Measurements from ENCODE around the gene TMEM200A. TPM values are rescaled to one million over a fixed set of nuclear protein-coding genes. Genes with fewer than 3 reads are reported as not detected.
"Not testable (repeated sequence)": the region's sequence is repeated elsewhere in the genome, so short reads cannot be mapped to it uniquely, and the experiment has no call there.

TMEM200A gene
- polyA plus RNA-seq, 1 of the 3 experiments (the other 2 are of a cell fraction), result 32.6 TPM

GRCh38 chr6:130346324-130346723 is 19.5 kb upstream of the TMEM200A start:
- WGBS (ENCODE audit: low lambda C conversion rate), result 39% methylated on average over 4 of the region's 9 CpGs
- H3K36me3 ChIP-seq (replicated peaks in 1 of 2; ENCODE audit: control insufficient read depth in 1 of 2, insufficient read depth in 2 of 2, low read length in 1 of 2); DNase-seq; H3K9me3 ChIP-seq; H3K27ac ChIP-seq (ENCODE audit: low read depth in 2 of 2, low read length in 1 of 2); H3K9ac ChIP-seq; H3K4me2 ChIP-seq; H3K27me3 ChIP-seq (ENCODE audit: insufficient read depth); H2AFZ ChIP-seq (ENCODE audit: low read depth); H3K9me2 ChIP-seq; H3K4me1 ChIP-seq (ENCODE audit: control insufficient read depth in 1 of 2, insufficient read depth in 2 of 2, low read depth in 1 of 2, low read length in 1 of 2); CTCF ChIA-PET; H4K20me1 ChIP-seq (ENCODE audit: insufficient read depth); H3K4me3 ChIP-seq (ENCODE audit: low read depth in 2 of 2, low read length in 1 of 2); POLR2A ChIA-PET; H3F3A ChIP-seq (replicated peaks; ENCODE audit: insufficient read depth): not testable (repeated sequence)
- peaks cover 21% of the 10 kb centered on the region for H3K79me2 ChIP-seq (ENCODE audit: insufficient read depth)

GRCh38 chr6:130354322-130354721 is 11.5 kb upstream of the TMEM200A start:
- Histone ChIP-seq H2AFZ (ENCODE audit: low read depth) (no peak overlapping the region), H3K79me2 (ENCODE audit: insufficient read depth) (peaks cover 17% of the 10 kb centered on the region), H3K4me2 (no peak overlapping the region), H3K27me3 (ENCODE audit: insufficient read depth) (no peaks in the 10 kb centered on the region), H3K36me3 (replicated peaks in 1 of 2; ENCODE audit: control insufficient read depth in 1 of 2, insufficient read depth in 2 of 2, low read length in 1 of 2) (no peaks in the 10 kb centered on the region), H4K20me1 (ENCODE audit: insufficient read depth) (no peaks in the 10 kb centered on the region), H3K9ac (no peak overlapping the region), H3K27ac (ENCODE audit: low read depth in 2 of 2, low read length in 1 of 2) (no peak overlapping the region), H3K9me2 (no peaks in the 10 kb centered on the region), H3K4me1 (ENCODE audit: control insufficient read depth in 1 of 2, insufficient read depth in 2 of 2, low read depth in 1 of 2, low read length in 1 of 2) (no peaks in the 10 kb centered on the region), H3K4me3 (ENCODE audit: low read depth in 2 of 2, low read length in 1 of 2) (no peak overlapping the region), H3F3A (replicated peaks; ENCODE audit: insufficient read depth) (peaks cover 5% of the 10 kb centered on the region), H3K9me3 (no peaks in the 10 kb centered on the region)
- ChIA-PET POLR2A (no interaction called here), CTCF (no interaction called here)
- TF ChIP-seq RFX5 (IDR thresholded peaks at IDR 0.05; ENCODE audit: low read length), result no peak
- TF ChIP-seq MXI1 (IDR thresholded peaks at IDR 0.05; ENCODE audit: low read depth, low read length), result no peak
- TF ChIP-seq SIN3A (IDR thresholded peaks at IDR 0.05; ENCODE audit: borderline replicate concordance, low read depth, low read length), result no peak
- no peak for TF ChIP-seq YY1 (IDR thresholded peaks at IDR 0.05; ENCODE audit: low read depth)
- no peak for TF ChIP-seq GABPA (IDR thresholded peaks at IDR 0.05; ENCODE audit: low read depth)
- no peak for TF ChIP-seq USF1 (IDR thresholded peaks at IDR 0.05; ENCODE audit: borderline replicate concordance, low read depth)
- no peak for TF ChIP-seq ZBTB33 (IDR thresholded peaks at IDR 0.05; ENCODE audit: borderline replicate concordance, low read depth)
- no peak for TF ChIP-seq TEAD4 (IDR thresholded peaks at IDR 0.05; ENCODE audit: borderline replicate concordance, insufficient read depth)
- no peak for TF ChIP-seq FOXJ3 (CRISPR knock-in tag; IDR thresholded peaks at IDR 0.05)
- DNase-seq, result no peak
- 52% methylated on average over 1 of the region's 1 CpG for WGBS (ENCODE audit: low lambda C conversion rate)

- Histone ChIP-seq H3K4me3 (ENCODE audit: low read depth in 2 of 2, low read length in 1 of 2) (no peak overlapping the region), H3K79me2 (ENCODE audit: insufficient read depth) (peaks cover 15% of the 10 kb centered on the region), H3K36me3 (replicated peaks in 1 of 2; ENCODE audit: control insufficient read depth in 1 of 2, insufficient read depth in 2 of 2, low read length in 1 of 2) (no peaks in the 10 kb centered on the region), H4K20me1 (ENCODE audit: insufficient read depth) (no peaks in the 10 kb centered on the region), H3K9me2 (no peaks in the 10 kb centered on the region), H3K27ac (ENCODE audit: low read depth in 2 of 2, low read length in 1 of 2) (no peak overlapping the region), H3F3A (replicated peaks; ENCODE audit: insufficient read depth) (peaks cover 8% of the 10 kb centered on the region), H3K9me3 (no peaks in the 10 kb centered on the region), H2AFZ (ENCODE audit: low read depth) (no peak overlapping the region), H3K4me2 (no peak overlapping the region), H3K9ac (no peak overlapping the region), H3K27me3 (ENCODE audit: insufficient read depth) (no peaks in the 10 kb centered on the region), H3K4me1 (ENCODE audit: control insufficient read depth in 1 of 2, insufficient read depth in 2 of 2, low read depth in 1 of 2, low read length in 1 of 2) (no peaks in the 10 kb centered on the region)
- POLR2A ChIA-PET, result no interaction called here
- no peak for DNase-seq
- WGBS (ENCODE audit: low lambda C conversion rate), result 81% methylated on average over 1 of the region's 1 CpG
- CTCF ChIA-PET, result no interaction called here
- TF ChIP-seq POLR2AphosphoS5 (IDR thresholded peaks at IDR 0.05; ENCODE audit: low read depth, low read length) (no peak), YY1 (IDR thresholded peaks at IDR 0.05; ENCODE audit: low read depth) (no peak), FOSL2 (IDR thresholded peaks at IDR 0.05; ENCODE audit: borderline replicate concordance, low read depth) (no peak), RCOR1 (IDR thresholded peaks at IDR 0.05; ENCODE audit: low read length) (no peak), FOXJ3 (CRISPR knock-in tag; IDR thresholded peaks at IDR 0.05) (no peak), NRF1 (IDR thresholded peaks at IDR 0.05; ENCODE audit: low read depth, low read length) (no peak), PBX3 (IDR thresholded peaks at IDR 0.05) (no peak), RXRA (IDR thresholded peaks at IDR 0.05; ENCODE audit: borderline replicate concordance, low read depth) (no peak), NFIC (IDR thresholded peaks at IDR 0.05; ENCODE audit: borderline replicate concordance) (no peak), TEAD4 (IDR thresholded peaks at IDR 0.05; ENCODE audit: borderline replicate concordance, insufficient read depth) (no peak), EZH2phosphoT487 (IDR thresholded peaks at IDR 0.05; ENCODE audit: borderline replicate concordance, low read depth) (no peak), JUND (IDR thresholded peaks at IDR 0.05) (no peak), SIN3A (IDR thresholded peaks at IDR 0.05; ENCODE audit: borderline replicate concordance, low read depth, low read length) (no peak), CHD2 (IDR thresholded peaks at IDR 0.05; ENCODE audit: low read length, partially characterized antibody) (no peak)
These were observed 10.2 kb upstream of the TMEM200A start for GRCh38 chr6:130355572-130355971.
